Neural progenitor cell (in vitro differentiated cells): ENCODE results near the gene LHFPL2.

Experiments used
- EZH2 ChIP-seq: fragments of 200-600 bp; sonication (generic); IDR thresholded peaks from 2 replicates; pipeline ENCODE4 v1.6.1; 2017; ENCODE audit warnings: antibody characterized with exemption, mild to moderate bottlenecking, moderate library complexity
- EZH2phosphoT487 ChIP-seq: fragments of 200-600 bp; sonication (generic); IDR thresholded peaks from 2 replicates; pipeline ENCODE4 v1.6.1; 2017; ENCODE audit warnings: antibody characterized with exemption
- TF ChIP-seq, protein P1 (sequence below): fragments of 200-600 bp; sonication (generic); IDR thresholded peaks from 2 replicates; pipeline ENCODE4 v1.5.1; 2017; ENCODE audit warnings: antibody characterized with exemption, mild to moderate bottlenecking

DNA sequence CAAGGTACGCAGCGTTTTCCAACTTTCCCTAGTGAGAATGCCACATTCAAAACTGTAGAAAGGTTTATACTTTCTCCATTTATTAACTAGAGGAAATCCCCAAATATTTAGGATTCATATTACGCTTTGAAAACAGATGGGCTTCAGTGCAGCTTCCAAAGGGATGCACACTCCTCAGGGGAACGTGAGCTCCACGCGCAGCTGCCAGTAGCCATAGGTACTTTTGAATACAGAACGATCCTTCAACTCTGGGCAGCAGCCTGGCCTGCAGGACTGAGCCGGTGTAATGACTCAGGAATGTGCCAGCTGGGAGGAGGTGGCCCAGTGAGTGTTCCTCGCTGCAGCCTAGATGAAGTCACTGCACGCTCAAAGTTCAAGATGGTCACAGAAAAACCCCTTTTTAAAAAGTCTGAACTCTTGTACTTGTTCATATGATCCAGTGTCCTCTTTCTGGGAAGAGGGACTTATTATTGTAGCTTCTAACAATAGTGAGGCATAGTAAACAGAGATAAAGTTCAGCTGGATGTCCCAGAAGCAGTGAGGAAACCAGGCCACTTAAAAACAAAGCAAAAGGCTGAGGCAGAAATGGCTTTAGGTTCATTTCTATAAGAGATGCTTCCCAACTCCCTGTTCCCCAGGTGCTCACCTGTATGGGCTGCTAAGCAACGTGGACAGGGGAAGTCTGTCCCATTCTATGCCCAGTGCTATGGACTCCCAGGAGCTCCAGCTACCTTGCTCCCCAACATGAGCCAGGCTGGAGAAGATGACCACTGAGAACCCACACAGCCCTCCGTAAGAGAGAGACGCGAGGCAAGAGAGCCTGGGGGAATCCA is 130.0 kb downstream of the LHFPL2 start:
- TF ChIP-seq, protein P1, sequence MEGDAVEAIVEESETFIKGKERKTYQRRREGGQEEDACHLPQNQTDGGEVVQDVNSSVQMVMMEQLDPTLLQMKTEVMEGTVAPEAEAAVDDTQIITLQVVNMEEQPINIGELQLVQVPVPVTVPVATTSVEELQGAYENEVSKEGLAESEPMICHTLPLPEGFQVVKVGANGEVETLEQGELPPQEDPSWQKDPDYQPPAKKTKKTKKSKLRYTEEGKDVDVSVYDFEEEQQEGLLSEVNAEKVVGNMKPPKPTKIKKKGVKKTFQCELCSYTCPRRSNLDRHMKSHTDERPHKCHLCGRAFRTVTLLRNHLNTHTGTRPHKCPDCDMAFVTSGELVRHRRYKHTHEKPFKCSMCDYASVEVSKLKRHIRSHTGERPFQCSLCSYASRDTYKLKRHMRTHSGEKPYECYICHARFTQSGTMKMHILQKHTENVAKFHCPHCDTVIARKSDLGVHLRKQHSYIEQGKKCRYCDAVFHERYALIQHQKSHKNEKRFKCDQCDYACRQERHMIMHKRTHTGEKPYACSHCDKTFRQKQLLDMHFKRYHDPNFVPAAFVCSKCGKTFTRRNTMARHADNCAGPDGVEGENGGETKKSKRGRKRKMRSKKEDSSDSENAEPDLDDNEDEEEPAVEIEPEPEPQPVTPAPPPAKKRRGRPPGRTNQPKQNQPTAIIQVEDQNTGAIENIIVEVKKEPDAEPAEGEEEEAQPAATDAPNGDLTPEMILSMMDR: no peak
- TF ChIP-seq EZH2 (no peak), EZH2phosphoT487 (no peak)
